GM23338 (cell line): ENCODE results near the gene SLC9A3. TPM values are rescaled to one million over a fixed set of nuclear protein-coding genes. Genes with fewer than 3 reads are reported as not detected.

ENCODE experiments used
- ATAC-seq: fragments of 200-7000 bp; cut with Tn5 transposase; 3 replicates; pipeline ENCODE4 v1.9.1; 2020
- DNase-seq: peaks from one replicate; pipeline ENCODE4 v3.0.0-alpha.2; 2015; ENCODE audit warnings: low spot score
- H2AFZ ChIP-seq: fragments of 200-600 bp; sonication (generic); 2 replicates; pipeline ENCODE4 v1.8.0; 2016; ENCODE audit warnings: antibody characterized with exemption, mild to moderate bottlenecking, moderate library complexity
- H3F3A ChIP-seq: fragments of 200-600 bp; sonication (generic); replicated peaks from 2 replicates; pipeline ENCODE4 v1.8.0; 2017; ENCODE audit warnings: antibody characterized with exemption, mixed run types, low read depth
- H3K27ac ChIP-seq: fragments of 200-600 bp; sonication (generic); 2 replicates; pipeline ENCODE4 v1.6.1; 2016; ENCODE audit warnings: low read depth
- H3K27me3 ChIP-seq: fragments of 200-600 bp; sonication (generic); 2 replicates; pipeline ENCODE4 v1.8.0; 2016; ENCODE audit warnings: mild to moderate bottlenecking, mixed run types, moderate library complexity; ENCODE audit not compliant: insufficient read depth
- H3K36me3 ChIP-seq: fragments of 200-600 bp; sonication (generic); 2 replicates; pipeline ENCODE4 v1.8.0; 2016; ENCODE audit warnings: mild to moderate bottlenecking; ENCODE audit not compliant: insufficient read depth
- H3K4me1 ChIP-seq: fragments of 200-600 bp; sonication (generic); 2 replicates; pipeline ENCODE4 v1.8.0; 2016; ENCODE audit warnings: mild to moderate bottlenecking, moderate library complexity; ENCODE audit not compliant: insufficient read depth
- H3K4me2 ChIP-seq: fragments of 200-600 bp; sonication (generic); 2 replicates; pipeline ENCODE4 v1.7.1; 2017; ENCODE audit warnings: mixed run types
- H3K4me3 ChIP-seq: fragments of 200-600 bp; sonication (generic); 2 replicates; pipeline ENCODE4 v1.6.1; 2016; ENCODE audit warnings: mixed run types
- H3K79me2 ChIP-seq: fragments of 200-600 bp; sonication (generic); replicated peaks from 2 replicates; pipeline ENCODE4 v1.8.0; 2017; ENCODE audit warnings: mild to moderate bottlenecking; ENCODE audit not compliant: insufficient read depth
- H3K9me2 ChIP-seq: fragments of 200-600 bp; sonication (generic); 2 replicates; pipeline ENCODE4 v1.8.0; 2017; ENCODE audit not compliant: insufficient read depth
- H4K20me1 ChIP-seq: fragments of 200-600 bp; sonication (generic); replicated peaks from 2 replicates; pipeline ENCODE4 v1.8.0; 2017; ENCODE audit warnings: mild to moderate bottlenecking; ENCODE audit not compliant: insufficient read depth
- H3K27ac Mint-ChIP-seq: 2 replicates; pipeline ENCODE4 v1.8.0; 2020; ENCODE audit warnings: inconsistent platforms, mild to moderate bottlenecking, moderate library complexity, mixed read lengths
- H3K27me3 Mint-ChIP-seq: 3 replicates; pipeline ENCODE4 v1.8.0; 2022; ENCODE audit warnings: low read depth, mild to moderate bottlenecking, moderate library complexity, mixed read lengths, inconsistent platforms; ENCODE audit not compliant: insufficient read depth, poor library complexity
- H3K36me3 Mint-ChIP-seq: 3 replicates; pipeline ENCODE4 v1.8.0; 2021; ENCODE audit warnings: low read depth, mild to moderate bottlenecking, inconsistent platforms, moderate library complexity, mixed read lengths
- H3K4me1 Mint-ChIP-seq: 3 replicates; pipeline ENCODE4 v1.8.0; 2020; ENCODE audit warnings: mild to moderate bottlenecking, inconsistent platforms, mixed read lengths
- H3K4me3 Mint-ChIP-seq: 3 replicates; pipeline ENCODE4 v1.8.0; 2021; ENCODE audit warnings: moderate library complexity, mild to moderate bottlenecking, inconsistent platforms, mixed read lengths
- H3K9me3 Mint-ChIP-seq: 3 replicates; pipeline ENCODE4 v1.8.0; 2020; ENCODE audit warnings: moderate library complexity, mild to moderate bottlenecking, inconsistent platforms, mixed read lengths
- CREB1 ChIP-seq: fragments of 250-450 bp; sonication (Bioruptor Pico); IDR thresholded peaks from 2 replicates; pipeline ENCODE4 v1.5.0; 2020; ENCODE audit warnings: low read depth, mild to moderate bottlenecking, moderate library complexity
- EZH2 ChIP-seq: fragments of 200-600 bp; sonication (generic); IDR thresholded peaks from one replicate; pipeline ENCODE4 v1.8.0; 2017; ENCODE audit warnings: antibody characterized with exemption, mild to moderate bottlenecking, low read depth; ENCODE audit not compliant: unreplicated experiment
- EZH2phosphoT487 ChIP-seq: fragments of 200-600 bp; sonication (generic); IDR thresholded peaks from one replicate; pipeline ENCODE4 v1.8.1; 2018; ENCODE audit warnings: antibody characterized with exemption; ENCODE audit not compliant: unreplicated experiment
- JUNB ChIP-seq: IDR thresholded peaks from one replicate; pipeline ENCODE4 v1.6.1; 2016; ENCODE audit warnings: antibody characterized with exemption; ENCODE audit not compliant: unreplicated experiment
- NANOG ChIP-seq: IDR thresholded peaks from 2 replicates; pipeline ENCODE4 v1.6.1; 2016; ENCODE audit warnings: antibody characterized with exemption, borderline replicate concordance
- POLR2AphosphoS5 ChIP-seq: IDR thresholded peaks from 2 replicates; pipeline ENCODE4 v1.6.1; 2016; ENCODE audit warnings: antibody characterized with exemption, low read depth
- STAT1 ChIP-seq: IDR thresholded peaks from one replicate; pipeline ENCODE4 v1.6.1; 2016; ENCODE audit warnings: antibody characterized with exemption; ENCODE audit not compliant: unreplicated experiment
- ZNF114 ChIP-seq: fragments of 250-450 bp; sonication (Bioruptor Pico); IDR thresholded peaks from 2 replicates; pipeline ENCODE4 v1.5.0; 2020; ENCODE audit warnings: mild to moderate bottlenecking, moderate library complexity
- ZNF331 ChIP-seq: fragments of 250-450 bp; sonication (Bioruptor Pico); IDR thresholded peaks from 2 replicates; pipeline ENCODE4 v1.5.0; 2020; ENCODE audit warnings: low read depth, mild to moderate bottlenecking, moderate library complexity
- polyA plus RNA-seq: library from polyadenylated mRNA; unstranded; fragments of >200 nt; fragmentation: Nextera tagmentation; extraction: Ambion mirVana; gene quantifications from 2 replicates; pipeline ENCODE4 v1.2.1, GENCODE V29; 2016
- total RNA-seq: library from RNA; depleted of rRNA; stranded (reverse); fragments of >200 nt; shearing (Covaris generic); gene quantifications from 2 replicates; pipeline ENCODE4 v1.2.3, GENCODE V29; 2014
- TF ChIP-seq, protein P1 (sequence below): IDR thresholded peaks from 2 replicates; pipeline ENCODE4 v1.6.1; 2016; ENCODE audit warnings: antibody characterized with exemption
- TF ChIP-seq, protein P2 (sequence below): IDR thresholded peaks from one replicate; pipeline ENCODE4 v1.6.1; 2018; ENCODE audit warnings: antibody characterized with exemption; ENCODE audit not compliant: unreplicated experiment
- TF ChIP-seq, protein P3 (sequence below), 2 experiments: fragments of 200-600 bp in 1 of 2; sonication (generic) in 1 of 2; conservative IDR thresholded peaks; 2 replicates each; pipeline versions ENCODE4 v1.5.1 to v1.6.1; 2016 to 2017; ENCODE audit warnings: antibody characterized with exemption in 2 of 2, low read depth in 2 of 2, mild to moderate bottlenecking in 2 of 2, moderate library complexity in 1 of 2

The SLC9A3 gene
- total and polyA plus RNA-seq, 2 experiments from 2014 or later, result 0.39 to 3.1 TPM

- ATAC-seq (no peak), DNase-seq (no peak)
- Histone ChIP-seq H2AFZ (no peak overlapping the region), H3K79me2 (no peaks in the 10 kb centered on the region), H3K4me2 (no peak overlapping the region), H3K27ac (no peak overlapping the region), H3K9me2 (no peaks in the 10 kb centered on the region), H3K36me3 (peaks cover 12% of the 10 kb centered on the region; the same call in 1 of the 2 replicates), H4K20me1 (peaks cover 9% of the 10 kb centered on the region; the same call in 1 of the 2 replicates), H3K4me3 (no peak overlapping the region), H3K27me3 (no peaks in the 10 kb centered on the region), H3F3A (no peaks in the 10 kb centered on the region), H3K4me1 (no peaks in the 10 kb centered on the region)
- H3K4me3 Mint-ChIP-seq, result no peak overlapping the region
- H3K4me1 Mint-ChIP-seq, result peaks cover 3% of the 10 kb centered on the region; the same call in 2 of the 3 replicates
- H3K27me3 Mint-ChIP-seq, result peaks cover 10% of the 10 kb centered on the region
- no peaks in the 10 kb centered on the region for H3K9me3 Mint-ChIP-seq
- H3K36me3 Mint-ChIP-seq, result peaks cover 14% of the 10 kb centered on the region; the same call in 2 of the 3 replicates
- TF ChIP-seq ZNF331 (CRISPR knock-in tag) (no peak), NANOG (no peak), CREB1 (no peak), EZH2 (no peak), JUNB (no peak), POLR2AphosphoS5 (no peak), ZNF114 (CRISPR knock-in tag) (no peak), EZH2phosphoT487 (no peak), STAT1 (no peak)
- TF ChIP-seq, protein P1, sequence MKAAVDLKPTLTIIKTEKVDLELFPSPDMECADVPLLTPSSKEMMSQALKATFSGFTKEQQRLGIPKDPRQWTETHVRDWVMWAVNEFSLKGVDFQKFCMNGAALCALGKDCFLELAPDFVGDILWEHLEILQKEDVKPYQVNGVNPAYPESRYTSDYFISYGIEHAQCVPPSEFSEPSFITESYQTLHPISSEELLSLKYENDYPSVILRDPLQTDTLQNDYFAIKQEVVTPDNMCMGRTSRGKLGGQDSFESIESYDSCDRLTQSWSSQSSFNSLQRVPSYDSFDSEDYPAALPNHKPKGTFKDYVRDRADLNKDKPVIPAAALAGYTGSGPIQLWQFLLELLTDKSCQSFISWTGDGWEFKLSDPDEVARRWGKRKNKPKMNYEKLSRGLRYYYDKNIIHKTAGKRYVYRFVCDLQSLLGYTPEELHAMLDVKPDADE, result no peak
- TF ChIP-seq, protein P2, sequence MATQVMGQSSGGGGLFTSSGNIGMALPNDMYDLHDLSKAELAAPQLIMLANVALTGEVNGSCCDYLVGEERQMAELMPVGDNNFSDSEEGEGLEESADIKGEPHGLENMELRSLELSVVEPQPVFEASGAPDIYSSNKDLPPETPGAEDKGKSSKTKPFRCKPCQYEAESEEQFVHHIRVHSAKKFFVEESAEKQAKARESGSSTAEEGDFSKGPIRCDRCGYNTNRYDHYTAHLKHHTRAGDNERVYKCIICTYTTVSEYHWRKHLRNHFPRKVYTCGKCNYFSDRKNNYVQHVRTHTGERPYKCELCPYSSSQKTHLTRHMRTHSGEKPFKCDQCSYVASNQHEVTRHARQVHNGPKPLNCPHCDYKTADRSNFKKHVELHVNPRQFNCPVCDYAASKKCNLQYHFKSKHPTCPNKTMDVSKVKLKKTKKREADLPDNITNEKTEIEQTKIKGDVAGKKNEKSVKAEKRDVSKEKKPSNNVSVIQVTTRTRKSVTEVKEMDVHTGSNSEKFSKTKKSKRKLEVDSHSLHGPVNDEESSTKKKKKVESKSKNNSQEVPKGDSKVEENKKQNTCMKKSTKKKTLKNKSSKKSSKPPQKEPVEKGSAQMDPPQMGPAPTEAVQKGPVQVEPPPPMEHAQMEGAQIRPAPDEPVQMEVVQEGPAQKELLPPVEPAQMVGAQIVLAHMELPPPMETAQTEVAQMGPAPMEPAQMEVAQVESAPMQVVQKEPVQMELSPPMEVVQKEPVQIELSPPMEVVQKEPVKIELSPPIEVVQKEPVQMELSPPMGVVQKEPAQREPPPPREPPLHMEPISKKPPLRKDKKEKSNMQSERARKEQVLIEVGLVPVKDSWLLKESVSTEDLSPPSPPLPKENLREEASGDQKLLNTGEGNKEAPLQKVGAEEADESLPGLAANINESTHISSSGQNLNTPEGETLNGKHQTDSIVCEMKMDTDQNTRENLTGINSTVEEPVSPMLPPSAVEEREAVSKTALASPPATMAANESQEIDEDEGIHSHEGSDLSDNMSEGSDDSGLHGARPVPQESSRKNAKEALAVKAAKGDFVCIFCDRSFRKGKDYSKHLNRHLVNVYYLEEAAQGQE, result no peak
- TF ChIP-seq, protein P3, sequence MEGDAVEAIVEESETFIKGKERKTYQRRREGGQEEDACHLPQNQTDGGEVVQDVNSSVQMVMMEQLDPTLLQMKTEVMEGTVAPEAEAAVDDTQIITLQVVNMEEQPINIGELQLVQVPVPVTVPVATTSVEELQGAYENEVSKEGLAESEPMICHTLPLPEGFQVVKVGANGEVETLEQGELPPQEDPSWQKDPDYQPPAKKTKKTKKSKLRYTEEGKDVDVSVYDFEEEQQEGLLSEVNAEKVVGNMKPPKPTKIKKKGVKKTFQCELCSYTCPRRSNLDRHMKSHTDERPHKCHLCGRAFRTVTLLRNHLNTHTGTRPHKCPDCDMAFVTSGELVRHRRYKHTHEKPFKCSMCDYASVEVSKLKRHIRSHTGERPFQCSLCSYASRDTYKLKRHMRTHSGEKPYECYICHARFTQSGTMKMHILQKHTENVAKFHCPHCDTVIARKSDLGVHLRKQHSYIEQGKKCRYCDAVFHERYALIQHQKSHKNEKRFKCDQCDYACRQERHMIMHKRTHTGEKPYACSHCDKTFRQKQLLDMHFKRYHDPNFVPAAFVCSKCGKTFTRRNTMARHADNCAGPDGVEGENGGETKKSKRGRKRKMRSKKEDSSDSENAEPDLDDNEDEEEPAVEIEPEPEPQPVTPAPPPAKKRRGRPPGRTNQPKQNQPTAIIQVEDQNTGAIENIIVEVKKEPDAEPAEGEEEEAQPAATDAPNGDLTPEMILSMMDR (conservative IDR thresholded peaks at IDR 0.05; ENCODE audit: low read depth in 2 of 2), result no peak
- no peak overlapping the region for H3K27ac Mint-ChIP-seq
These were observed 57.5 kb downstream of the SLC9A3 start for GRCh38 chr5:466661-467310.
